HepG2 (cell line): ENCODE data around the gene RRN3. TPM values are rescaled to one million over a fixed set of nuclear protein-coding genes. Genes with fewer than 3 reads are reported as not detected.

Experiments
- MAZ ChIP-seq, 2 experiments: sonication (generic) in 1 of 2; formaldehyde crosslinking in 1 of 2; IDR thresholded peaks; 2 replicates each; pipeline versions ENCODE4 v1.5.0 to v1.6.1; 2012 to 2020; ENCODE audit warnings: low read depth in 2 of 2, mild to moderate bottlenecking in 2 of 2, borderline replicate concordance in 1 of 2, improper control_type of control experiment in 1 of 2, low read length in 1 of 2, missing genetic modification reagents in 1 of 2, moderate library complexity in 1 of 2
- NFIB ChIP-seq: sonication (generic); formaldehyde crosslinking; IDR thresholded peaks from 2 replicates; pipeline ENCODE4 v1.9.0; 2021; ENCODE audit warnings: missing genetic modification reagents, mild to moderate bottlenecking, borderline replicate concordance
- NFKB2 ChIP-seq: sonication (generic); formaldehyde crosslinking; IDR thresholded peaks from 2 replicates; pipeline ENCODE4 v1.4.0; 2020; ENCODE audit warnings: missing genetic modification reagents, borderline replicate concordance
- PITX1 ChIP-seq: sonication (generic); formaldehyde crosslinking; IDR thresholded peaks from 2 replicates; pipeline ENCODE4 v1.5.1; 2020; ENCODE audit warnings: mild to moderate bottlenecking, missing genetic modification reagents
- ZFP36L2 ChIP-seq: sonication (generic); formaldehyde crosslinking; IDR thresholded peaks from 2 replicates; pipeline ENCODE4 v1.4.0; 2020; ENCODE audit warnings: missing genetic modification reagents
- polyA plus RNA-seq, 8 experiments: library from polyadenylated mRNA; depleted of rRNA in 3 of 8; stranded (reverse) in 7 of 8; unstranded in 1 of 8; fragments of >200 nt; fragmentation: Illumina TruSeq in 4 of 8; extraction: Trizol in 4 of 8; gene quantifications; 2 replicates each; pipeline versions ENCODE4 v1.2.1 to v1.2.3, GENCODE V29; 2011 to 2016; ENCODE audit warnings: low read depth in 4 of 8, missing spikeins in 1 of 8, mixed read lengths in 1 of 8; ENCODE audit not compliant: insufficient read depth in 1 of 8
- total RNA-seq, 5 experiments: library from RNA; depleted of rRNA; stranded (reverse); fragments of >200 nt; fragmentation: Illumina TruSeq; extraction: Trizol; gene quantifications; 2 replicates each; pipeline ENCODE4 v1.2.3, GENCODE V29; 2016; ENCODE audit warnings: low read depth in 1 of 5
- TF ChIP-seq, protein P1 (sequence below), 2 experiments: fragments of 450-650 bp in 1 of 2; sonication (generic) in 1 of 2; formaldehyde crosslinking in 1 of 2; IDR thresholded peaks; 2 replicates each; pipeline versions ENCODE4 v1.6.1 to v1.8.0; 2016 to 2022; ENCODE audit warnings: antibody characterized with exemption in 1 of 2, mild to moderate bottlenecking in 1 of 2, missing genetic modification reagents in 1 of 2
- TF ChIP-seq, protein P2 (sequence below): sonication (generic); formaldehyde crosslinking; IDR thresholded peaks from 2 replicates; pipeline ENCODE4 v1.9.0; 2021; ENCODE audit warnings: mild to moderate bottlenecking, missing genetic modification reagents
- TF ChIP-seq, protein P3 (sequence below): IDR thresholded peaks from 2 replicates; pipeline ENCODE4 v1.6.1; 2016; ENCODE audit warnings: missing compliant biosample characterization, missing genetic modification reagents, borderline replicate concordance

RRN3 gene
- total and polyA plus RNA-seq, 2 of the 13 experiments (the other 11 are each of a cell fraction or from before 2014, with no cell fraction given), result 45.8 to 67.0 TPM

DNA sequence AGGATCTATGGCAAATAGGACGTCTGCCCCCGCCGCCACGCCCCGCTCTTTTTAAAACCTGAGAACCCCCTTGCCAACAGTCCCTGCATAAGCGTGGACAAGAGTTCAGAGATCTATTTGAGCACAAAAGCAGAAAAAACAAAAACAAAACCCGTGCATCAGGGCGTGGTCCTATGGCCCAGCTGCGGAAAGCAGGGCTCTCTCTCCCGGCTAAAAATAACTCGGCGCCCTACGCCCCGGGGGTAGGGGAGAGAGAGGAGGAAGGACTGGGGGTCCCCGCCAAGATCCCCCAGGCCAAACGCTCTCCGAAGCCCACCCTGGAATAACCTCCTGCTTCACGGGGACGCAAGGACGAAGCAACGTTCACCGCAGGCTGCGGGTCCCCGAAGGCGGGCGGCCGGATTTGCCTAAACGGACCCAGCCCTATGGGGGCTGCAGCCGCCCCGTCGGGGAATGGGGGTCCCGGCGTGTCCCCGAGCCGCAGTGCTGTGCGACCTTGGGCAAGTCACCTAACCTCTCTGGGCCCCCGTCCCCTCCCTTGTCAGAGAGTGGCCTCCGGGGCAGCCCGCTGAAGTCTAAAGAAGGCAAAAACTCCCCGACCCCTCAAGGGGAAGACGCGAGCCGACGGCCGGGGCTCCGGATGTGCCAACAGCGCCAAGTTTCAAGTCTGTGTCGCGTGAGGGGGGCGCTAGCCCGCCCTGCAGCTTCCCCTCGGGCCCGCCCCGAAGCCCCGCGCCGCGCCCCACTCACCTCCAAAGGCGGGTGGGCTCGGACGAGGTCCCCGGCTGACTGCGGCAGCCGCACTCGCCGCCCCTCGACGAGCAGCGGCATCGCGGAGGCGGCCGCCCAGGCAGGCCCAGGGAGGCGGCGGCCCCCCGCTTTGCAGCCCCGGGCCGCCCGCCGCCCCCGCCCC is 38.7 kb downstream of the RRN3 start (continued):
- TF ChIP-seq, protein P1, sequence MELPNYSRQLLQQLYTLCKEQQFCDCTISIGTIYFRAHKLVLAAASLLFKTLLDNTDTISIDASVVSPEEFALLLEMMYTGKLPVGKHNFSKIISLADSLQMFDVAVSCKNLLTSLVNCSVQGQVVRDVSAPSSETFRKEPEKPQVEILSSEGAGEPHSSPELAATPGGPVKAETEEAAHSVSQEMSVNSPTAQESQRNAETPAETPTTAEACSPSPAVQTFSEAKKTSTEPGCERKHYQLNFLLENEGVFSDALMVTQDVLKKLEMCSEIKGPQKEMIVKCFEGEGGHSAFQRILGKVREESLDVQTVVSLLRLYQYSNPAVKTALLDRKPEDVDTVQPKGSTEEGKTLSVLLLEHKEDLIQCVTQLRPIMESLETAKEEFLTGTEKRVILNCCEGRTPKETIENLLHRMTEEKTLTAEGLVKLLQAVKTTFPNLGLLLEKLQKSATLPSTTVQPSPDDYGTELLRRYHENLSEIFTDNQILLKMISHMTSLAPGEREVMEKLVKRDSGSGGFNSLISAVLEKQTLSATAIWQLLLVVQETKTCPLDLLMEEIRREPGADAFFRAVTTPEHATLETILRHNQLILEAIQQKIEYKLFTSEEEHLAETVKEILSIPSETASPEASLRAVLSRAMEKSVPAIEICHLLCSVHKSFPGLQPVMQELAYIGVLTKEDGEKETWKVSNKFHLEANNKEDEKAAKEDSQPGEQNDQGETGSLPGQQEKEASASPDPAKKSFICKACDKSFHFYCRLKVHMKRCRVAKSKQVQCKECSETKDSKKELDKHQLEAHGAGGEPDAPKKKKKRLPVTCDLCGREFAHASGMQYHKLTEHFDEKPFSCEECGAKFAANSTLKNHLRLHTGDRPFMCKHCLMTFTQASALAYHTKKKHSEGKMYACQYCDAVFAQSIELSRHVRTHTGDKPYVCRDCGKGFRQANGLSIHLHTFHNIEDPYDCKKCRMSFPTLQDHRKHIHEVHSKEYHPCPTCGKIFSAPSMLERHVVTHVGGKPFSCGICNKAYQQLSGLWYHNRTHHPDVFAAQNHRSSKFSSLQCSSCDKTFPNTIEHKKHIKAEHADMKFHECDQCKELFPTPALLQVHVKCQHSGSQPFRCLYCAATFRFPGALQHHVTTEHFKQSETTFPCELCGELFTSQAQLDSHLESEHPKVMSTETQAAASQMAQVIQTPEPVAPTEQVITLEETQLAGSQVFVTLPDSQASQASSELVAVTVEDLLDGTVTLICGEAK (IDR thresholded peaks at IDR 0.05), result no peak
- TF ChIP-seq, protein P1 (CRISPR knock-in tag; IDR thresholded peaks at IDR 0.05), result no peak
- no peak for TF ChIP-seq NFIB
- TF ChIP-seq ZFP36L2 (CRISPR knock-in tag), result no peak
- TF ChIP-seq MAZ (IDR thresholded peaks at IDR 0.05; ENCODE audit: borderline replicate concordance, low read depth, low read length), result no peak
- TF ChIP-seq MAZ (CRISPR knock-in tag; IDR thresholded peaks at IDR 0.05; ENCODE audit: low read depth), result no peak; the same call in 1 of the 2 replicates
- TF ChIP-seq NFKB2 (CRISPR knock-in tag), result peak; percentile 75; the same call in 1 of the 2 replicates
- TF ChIP-seq, protein P2, sequence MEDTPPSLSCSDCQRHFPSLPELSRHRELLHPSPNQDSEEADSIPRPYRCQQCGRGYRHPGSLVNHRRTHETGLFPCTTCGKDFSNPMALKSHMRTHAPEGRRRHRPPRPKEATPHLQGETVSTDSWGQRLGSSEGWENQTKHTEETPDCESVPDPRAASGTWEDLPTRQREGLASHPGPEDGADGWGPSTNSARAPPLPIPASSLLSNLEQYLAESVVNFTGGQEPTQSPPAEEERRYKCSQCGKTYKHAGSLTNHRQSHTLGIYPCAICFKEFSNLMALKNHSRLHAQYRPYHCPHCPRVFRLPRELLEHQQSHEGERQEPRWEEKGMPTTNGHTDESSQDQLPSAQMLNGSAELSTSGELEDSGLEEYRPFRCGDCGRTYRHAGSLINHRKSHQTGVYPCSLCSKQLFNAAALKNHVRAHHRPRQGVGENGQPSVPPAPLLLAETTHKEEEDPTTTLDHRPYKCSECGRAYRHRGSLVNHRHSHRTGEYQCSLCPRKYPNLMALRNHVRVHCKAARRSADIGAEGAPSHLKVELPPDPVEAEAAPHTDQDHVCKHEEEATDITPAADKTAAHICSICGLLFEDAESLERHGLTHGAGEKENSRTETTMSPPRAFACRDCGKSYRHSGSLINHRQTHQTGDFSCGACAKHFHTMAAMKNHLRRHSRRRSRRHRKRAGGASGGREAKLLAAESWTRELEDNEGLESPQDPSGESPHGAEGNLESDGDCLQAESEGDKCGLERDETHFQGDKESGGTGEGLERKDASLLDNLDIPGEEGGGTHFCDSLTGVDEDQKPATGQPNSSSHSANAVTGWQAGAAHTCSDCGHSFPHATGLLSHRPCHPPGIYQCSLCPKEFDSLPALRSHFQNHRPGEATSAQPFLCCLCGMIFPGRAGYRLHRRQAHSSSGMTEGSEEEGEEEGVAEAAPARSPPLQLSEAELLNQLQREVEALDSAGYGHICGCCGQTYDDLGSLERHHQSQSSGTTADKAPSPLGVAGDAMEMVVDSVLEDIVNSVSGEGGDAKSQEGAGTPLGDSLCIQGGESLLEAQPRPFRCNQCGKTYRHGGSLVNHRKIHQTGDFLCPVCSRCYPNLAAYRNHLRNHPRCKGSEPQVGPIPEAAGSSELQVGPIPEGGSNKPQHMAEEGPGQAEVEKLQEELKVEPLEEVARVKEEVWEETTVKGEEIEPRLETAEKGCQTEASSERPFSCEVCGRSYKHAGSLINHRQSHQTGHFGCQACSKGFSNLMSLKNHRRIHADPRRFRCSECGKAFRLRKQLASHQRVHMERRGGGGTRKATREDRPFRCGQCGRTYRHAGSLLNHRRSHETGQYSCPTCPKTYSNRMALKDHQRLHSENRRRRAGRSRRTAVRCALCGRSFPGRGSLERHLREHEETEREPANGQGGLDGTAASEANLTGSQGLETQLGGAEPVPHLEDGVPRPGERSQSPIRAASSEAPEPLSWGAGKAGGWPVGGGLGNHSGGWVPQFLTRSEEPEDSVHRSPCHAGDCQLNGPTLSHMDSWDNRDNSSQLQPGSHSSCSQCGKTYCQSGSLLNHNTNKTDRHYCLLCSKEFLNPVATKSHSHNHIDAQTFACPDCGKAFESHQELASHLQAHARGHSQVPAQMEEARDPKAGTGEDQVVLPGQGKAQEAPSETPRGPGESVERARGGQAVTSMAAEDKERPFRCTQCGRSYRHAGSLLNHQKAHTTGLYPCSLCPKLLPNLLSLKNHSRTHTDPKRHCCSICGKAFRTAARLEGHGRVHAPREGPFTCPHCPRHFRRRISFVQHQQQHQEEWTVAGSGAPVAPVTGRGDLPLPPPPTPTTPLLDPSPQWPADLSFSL (CRISPR knock-in tag), result no peak
- TF ChIP-seq, protein P3, sequence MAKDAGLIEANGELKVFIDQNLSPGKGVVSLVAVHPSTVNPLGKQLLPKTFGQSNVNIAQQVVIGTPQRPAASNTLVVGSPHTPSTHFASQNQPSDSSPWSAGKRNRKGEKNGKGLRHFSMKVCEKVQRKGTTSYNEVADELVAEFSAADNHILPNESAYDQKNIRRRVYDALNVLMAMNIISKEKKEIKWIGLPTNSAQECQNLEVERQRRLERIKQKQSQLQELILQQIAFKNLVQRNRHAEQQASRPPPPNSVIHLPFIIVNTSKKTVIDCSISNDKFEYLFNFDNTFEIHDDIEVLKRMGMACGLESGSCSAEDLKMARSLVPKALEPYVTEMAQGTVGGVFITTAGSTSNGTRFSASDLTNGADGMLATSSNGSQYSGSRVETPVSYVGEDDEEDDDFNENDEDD (CRISPR knock-in tag), result no peak
- no peak; the same call in 1 of the 2 replicates for TF ChIP-seq PITX1
